GM12874 (cell line): ENCODE results near the gene ZBP1.

Experiments used
- TF ChIP-seq, protein P1 (sequence below): IDR thresholded peaks from 2 replicates; pipeline ENCODE4 v1.5.1; 2011; ENCODE audit warnings: low read depth, mild to moderate bottlenecking, control low read depth, low read length, moderate library complexity; ENCODE audit not compliant: insufficient read depth

The ZBP1 gene

DNA sequence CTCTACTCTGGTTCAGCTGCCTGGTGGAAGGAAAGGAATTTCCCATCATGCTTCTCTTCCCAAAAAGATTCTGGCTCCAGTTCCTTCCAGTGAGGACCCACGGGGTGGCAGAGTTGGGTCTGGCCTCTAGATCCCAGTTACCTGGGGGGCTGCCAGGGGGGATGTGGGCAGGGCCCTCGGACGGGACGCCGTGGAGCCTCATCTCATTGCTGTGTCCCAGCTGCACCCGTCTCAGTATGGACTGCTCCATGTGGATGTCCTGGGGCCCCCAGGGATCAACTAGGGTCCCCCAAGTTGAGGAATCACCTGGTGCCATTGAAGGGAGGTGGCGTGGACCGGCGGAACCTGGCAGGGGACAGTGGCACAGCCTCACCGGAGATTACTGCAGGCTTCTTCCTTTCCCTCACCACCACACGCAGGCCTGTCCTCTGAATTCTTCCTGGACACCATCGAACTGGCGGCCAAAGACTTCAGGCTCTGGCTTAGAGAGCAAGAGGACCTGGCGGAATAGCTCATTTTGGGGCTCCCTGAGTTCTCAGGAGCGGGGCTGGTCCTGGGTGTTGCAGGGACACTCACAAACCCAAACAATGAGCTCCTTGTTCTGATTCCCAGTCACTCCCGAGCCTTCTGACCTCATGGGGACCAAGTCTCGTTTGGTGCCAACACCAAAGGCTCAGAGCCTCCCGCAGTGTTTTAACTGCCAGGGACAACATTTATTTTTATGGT is 8.5 kb downstream of the ZBP1 start:
- TF ChIP-seq, protein P1, sequence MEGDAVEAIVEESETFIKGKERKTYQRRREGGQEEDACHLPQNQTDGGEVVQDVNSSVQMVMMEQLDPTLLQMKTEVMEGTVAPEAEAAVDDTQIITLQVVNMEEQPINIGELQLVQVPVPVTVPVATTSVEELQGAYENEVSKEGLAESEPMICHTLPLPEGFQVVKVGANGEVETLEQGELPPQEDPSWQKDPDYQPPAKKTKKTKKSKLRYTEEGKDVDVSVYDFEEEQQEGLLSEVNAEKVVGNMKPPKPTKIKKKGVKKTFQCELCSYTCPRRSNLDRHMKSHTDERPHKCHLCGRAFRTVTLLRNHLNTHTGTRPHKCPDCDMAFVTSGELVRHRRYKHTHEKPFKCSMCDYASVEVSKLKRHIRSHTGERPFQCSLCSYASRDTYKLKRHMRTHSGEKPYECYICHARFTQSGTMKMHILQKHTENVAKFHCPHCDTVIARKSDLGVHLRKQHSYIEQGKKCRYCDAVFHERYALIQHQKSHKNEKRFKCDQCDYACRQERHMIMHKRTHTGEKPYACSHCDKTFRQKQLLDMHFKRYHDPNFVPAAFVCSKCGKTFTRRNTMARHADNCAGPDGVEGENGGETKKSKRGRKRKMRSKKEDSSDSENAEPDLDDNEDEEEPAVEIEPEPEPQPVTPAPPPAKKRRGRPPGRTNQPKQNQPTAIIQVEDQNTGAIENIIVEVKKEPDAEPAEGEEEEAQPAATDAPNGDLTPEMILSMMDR: no peak

DNA sequence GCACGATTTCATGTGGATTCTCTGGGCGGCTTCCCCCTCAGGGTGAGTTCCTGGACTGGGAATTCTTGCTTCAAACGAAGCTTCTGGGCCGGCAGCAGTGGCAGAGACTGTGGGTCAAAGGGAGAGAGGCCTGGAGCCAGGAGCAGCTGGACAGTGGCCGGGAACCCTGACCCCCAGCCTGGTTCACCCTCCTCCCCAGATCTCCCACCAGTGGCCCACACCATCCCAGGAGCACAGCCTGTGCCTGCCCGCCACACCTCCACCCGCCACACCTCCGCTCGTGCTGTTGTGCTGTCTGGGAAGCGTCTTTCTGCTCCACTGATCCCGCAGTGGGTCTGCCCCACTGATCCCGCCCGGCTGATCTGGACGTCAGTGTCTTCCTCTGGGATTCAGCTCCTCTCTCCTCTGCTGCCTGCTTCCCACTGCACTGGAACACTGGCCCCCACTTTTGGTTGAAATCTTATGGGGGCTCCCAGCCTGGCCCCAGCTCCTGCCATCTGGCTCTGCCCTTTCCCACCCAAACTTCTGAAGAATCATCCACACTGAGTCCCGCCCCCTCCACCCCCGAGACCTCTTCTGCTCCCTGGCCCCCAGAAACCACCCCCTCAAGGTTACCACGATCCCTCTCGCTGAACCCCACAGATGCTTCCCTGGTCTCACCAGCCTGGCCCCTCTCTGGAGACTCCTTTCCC is 9.8 kb downstream of the ZBP1 start:
- TF ChIP-seq, protein P1: no peak

DNA sequence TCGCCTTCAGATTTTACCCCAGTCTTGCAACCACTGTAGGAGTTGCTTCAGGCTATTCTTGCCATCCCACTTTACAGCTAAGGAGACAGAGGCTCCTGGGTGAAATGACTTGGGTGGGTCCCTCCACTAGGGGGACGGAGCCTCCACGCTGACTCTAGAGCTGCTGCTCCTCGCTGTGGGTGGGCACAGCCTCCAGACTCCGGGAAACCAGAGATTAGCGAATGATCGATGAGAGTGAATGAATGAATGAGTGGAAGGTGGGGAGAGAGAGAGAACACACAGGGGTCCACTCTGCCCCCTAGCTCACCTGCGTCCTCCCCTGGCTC is 10.4 kb downstream of the ZBP1 start:
- TF ChIP-seq, protein P1: peak; percentile 35; the same call in 1 of the 2 replicates

DNA sequence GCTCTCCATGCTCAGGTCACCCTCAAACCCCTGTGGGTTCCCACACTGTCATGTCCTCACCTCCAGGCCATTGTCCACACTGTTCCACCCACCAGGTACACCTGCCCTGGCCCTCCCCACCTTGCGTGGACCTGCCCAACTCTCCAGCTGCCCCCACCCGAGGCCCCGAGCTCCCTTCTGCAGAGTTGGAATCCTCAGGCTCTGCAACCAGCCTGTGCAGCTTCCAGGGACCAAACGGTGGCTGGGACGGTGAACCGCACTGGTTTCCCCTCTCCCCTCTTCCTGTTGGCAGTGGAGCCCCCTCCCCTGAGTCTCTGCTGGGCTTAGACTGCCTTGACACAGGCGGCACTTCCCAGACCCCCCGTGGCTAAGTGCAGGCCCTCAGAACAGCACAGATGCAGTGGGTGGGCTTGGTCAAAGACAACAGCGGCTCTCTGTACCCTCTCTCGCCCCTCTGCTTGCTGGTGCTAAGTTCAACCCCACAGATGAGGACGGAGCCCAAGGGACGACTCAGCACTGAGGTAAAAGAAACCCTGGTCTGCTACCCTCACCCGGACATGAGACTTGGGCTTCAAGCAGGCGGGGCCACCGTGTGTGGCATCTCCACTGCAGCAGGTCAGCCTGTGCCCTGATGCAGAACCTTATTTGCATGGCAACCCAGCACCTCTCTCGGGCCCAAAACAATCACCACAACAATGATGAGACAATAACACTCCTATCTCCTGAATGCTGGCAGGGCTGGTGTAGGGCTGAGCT is 11.0 kb downstream of the ZBP1 start:
- TF ChIP-seq, protein P1: no peak

DNA sequence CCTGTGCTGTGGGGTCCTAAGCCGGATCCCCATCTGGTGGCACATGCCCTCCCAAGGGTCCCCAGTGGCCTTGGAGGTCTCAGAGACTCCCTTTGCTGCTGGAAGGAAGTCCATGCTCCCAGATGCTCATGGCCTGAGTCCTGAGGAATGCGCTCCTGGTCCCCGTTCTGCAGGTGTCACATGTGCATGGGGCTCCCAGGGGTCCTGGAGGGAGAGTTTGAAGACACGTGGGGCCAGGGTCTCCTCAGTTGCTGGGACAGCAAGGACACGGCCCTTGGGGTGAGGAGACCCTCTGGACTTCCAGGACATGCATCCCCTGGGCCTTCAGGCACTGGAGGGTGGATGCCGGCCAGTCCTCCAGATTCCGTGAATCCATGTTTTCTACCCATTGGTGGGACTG is 11.7 kb downstream of the ZBP1 start:
- TF ChIP-seq, protein P1: no peak

DNA sequence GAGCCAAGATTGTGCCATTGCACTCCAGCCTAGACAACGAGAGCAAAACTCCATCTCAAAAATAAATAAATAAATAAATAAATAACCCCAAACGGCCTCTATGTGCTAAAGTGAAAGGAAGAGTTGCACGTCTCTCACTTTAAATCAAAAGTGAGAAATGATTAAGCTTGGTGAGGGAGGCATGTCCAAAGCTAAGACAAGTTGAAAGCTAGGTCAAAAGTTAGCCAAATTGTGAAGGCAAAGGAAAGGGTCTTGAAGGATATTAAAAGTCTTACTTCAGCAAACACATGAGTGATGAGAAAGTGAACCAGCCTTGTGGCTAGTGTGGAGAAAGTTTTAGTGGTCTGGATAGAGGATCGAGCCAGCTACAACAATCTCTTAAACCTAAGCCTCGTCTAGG is 14.3 kb downstream of the ZBP1 start:
- TF ChIP-seq, protein P1: no peak

DNA sequence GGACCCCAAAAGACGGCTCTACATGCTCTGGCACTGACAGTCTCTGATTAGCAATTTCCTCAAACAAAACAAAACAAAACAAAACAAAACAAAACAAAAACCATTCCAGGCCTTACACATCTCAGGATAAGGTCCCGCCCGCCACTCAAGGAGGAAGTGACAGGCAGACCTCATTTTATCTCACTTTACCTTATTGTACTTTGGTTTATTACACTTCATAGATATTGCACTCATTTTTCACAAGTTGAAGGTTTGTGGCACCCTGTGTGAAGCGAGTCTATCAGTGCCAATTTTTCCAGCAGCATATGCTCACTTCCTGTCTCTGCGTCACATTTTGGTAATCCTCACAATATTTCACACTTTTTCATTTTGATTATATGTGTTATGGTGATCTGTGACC is 15.2 kb downstream of the ZBP1 start:
- TF ChIP-seq, protein P1: no peak
